Naive thymus-derived CD4-positive, alpha-beta T cell (primary cell): Measurements from ENCODE around the gene KCNA2. TPM values are rescaled to one million over a fixed set of nuclear protein-coding genes. Genes with fewer than 3 reads are reported as not detected.

Experiments
- ATAC-seq: fragments of 150-1000 bp; cut with Tn5 transposase; 2 replicates; pipeline ENCODE4 v1.10.0; 2021; ENCODE audit warnings: mild to moderate bottlenecking, moderate library complexity
- CTCF ChIA-PET: fragments of 350-600 bp; sonication (Branson Sonifier 250); formaldehyde crosslinking; loops from one replicate; lab custom pipeline; 2021; ENCODE audit warnings: antibody characterized with exemption; lab: Charles Lee
- POLR2A ChIA-PET: fragments of 350-600 bp; sonication (Branson Sonifier 250); formaldehyde crosslinking; loops from one replicate; lab custom pipeline; 2021; ENCODE audit warnings: antibody characterized with exemption, inconsistent platforms; lab: Charles Lee
- DNase-seq, 9 donors: peaks; one replicate each; pipeline versions ENCODE4 v3.0.0 to v3.0.0-alpha.2; 2020 to 2022; ENCODE audit warnings: mixed read lengths in 1 of 9
- H3K27ac ChIP-seq: one replicate; pipeline ENCODE4 v1.7.0; 2013; ENCODE audit warnings: mild to moderate bottlenecking, low read depth, low read length, moderate library complexity
- H3K27me3 ChIP-seq, 2 donors: one replicate each; pipeline ENCODE4 v1.7.0; 2013; ENCODE audit warnings: low read length in 2 of 2, mild to moderate bottlenecking in 2 of 2, moderate library complexity in 2 of 2; ENCODE audit not compliant: control insufficient read depth in 2 of 2, insufficient read depth in 2 of 2
- H3K36me3 ChIP-seq, 3 experiments: 1 replicate in 2 of 3; 2 replicates in 1 of 3; pipeline ENCODE4 v1.7.0; 2013; ENCODE audit warnings: low read length in 3 of 3, mild to moderate bottlenecking in 3 of 3, moderate library complexity in 1 of 3; ENCODE audit not compliant: insufficient read depth in 3 of 3, control insufficient read depth in 2 of 3
- H3K4me1 ChIP-seq, 2 donors: one replicate each; pipeline ENCODE4 v1.7.0; 2013; ENCODE audit warnings: low read length in 2 of 2, mild to moderate bottlenecking in 2 of 2, moderate library complexity in 1 of 2; ENCODE audit not compliant: control insufficient read depth in 2 of 2, insufficient read depth in 2 of 2
- H3K4me3 ChIP-seq: 2 replicates; pipeline ENCODE4 v1.7.0; 2013; ENCODE audit warnings: mild to moderate bottlenecking, low read length
- H3K9me3 ChIP-seq, 3 experiments: 1 replicate in 2 of 3; 2 replicates in 1 of 3; pipeline ENCODE4 v1.7.0; 2013; ENCODE audit warnings: low read length in 3 of 3; ENCODE audit not compliant: control insufficient read depth in 2 of 3
- H3K27ac Mint-ChIP-seq, 9 donors: one replicate each; pipeline ENCODE4 v1.8.0; 2020 to 2022; ENCODE audit warnings: mixed read lengths in 9 of 9, mild to moderate bottlenecking in 8 of 9, moderate library complexity in 5 of 9, inconsistent platforms in 2 of 9
- H3K27me3 Mint-ChIP-seq, 5 donors: one replicate each; pipeline ENCODE4 v1.8.0; 2021 to 2022; ENCODE audit warnings: mixed read lengths in 5 of 5, mild to moderate bottlenecking in 1 of 5
- H3K36me3 Mint-ChIP-seq, 5 donors: one replicate each; pipeline ENCODE4 v1.8.0; 2020 to 2022; ENCODE audit warnings: mixed read lengths in 5 of 5, mild to moderate bottlenecking in 3 of 5, inconsistent platforms in 1 of 5
- H3K4me1 Mint-ChIP-seq, 7 donors: one replicate each; pipeline ENCODE4 v1.8.0; 2020 to 2022; ENCODE audit warnings: mixed read lengths in 7 of 7, mild to moderate bottlenecking in 3 of 7, inconsistent platforms in 1 of 7
- H3K4me3 Mint-ChIP-seq, 10 donors: one replicate each; pipeline ENCODE4 v1.8.0; 2020 to 2022; ENCODE audit warnings: mild to moderate bottlenecking in 10 of 10, mixed read lengths in 10 of 10, moderate library complexity in 6 of 10, inconsistent platforms in 2 of 10
- H3K9me3 Mint-ChIP-seq, 11 donors: one replicate each; pipeline ENCODE4 v1.8.0; 2020 to 2022; ENCODE audit warnings: mixed read lengths in 11 of 11, mild to moderate bottlenecking in 4 of 11, inconsistent platforms in 1 of 11, moderate library complexity in 1 of 11
- intact Hi-C, 2 donors: fragments of 100-400 bp; cut with micrococcal nuclease; formaldehyde crosslinking; loops; one replicate each; pipeline ENCODE4 v1.15.1; 2023
- polyA plus RNA-seq, 2 donors: library from polyadenylated mRNA; unstranded; fragments of 300-500 nt; fragmentation: Illumina TruSeq; gene quantifications; one replicate each; pipeline ENCODE4 v1.2.3, GENCODE V29; 2021
- total RNA-seq, 6 experiments: library from RNA in 5 of 6; stranded (reverse) in 5 of 6; gene quantifications; 1 replicate in 5 of 6; 2 replicates in 1 of 6; pipeline ENCODE4 v1.2.3 and lab custom pipeline; 2021 to 2026

The KCNA2 gene
- total and polyA plus RNA-seq, 7 experiments from 2014 or later = 0.62 to 4.6 (median 1.2) TPM; not detected in 2

GRCh38 chr1:110588991-110589390 is 17.2 kb downstream of the KCNA2 start:
- no peak for DNase-seq
- H3K36me3 ChIP-seq = no peaks in the 10 kb centered on the region
- no peaks in the 10 kb centered on the region for H3K9me3 Mint-ChIP-seq
- H3K4me3 ChIP-seq = no peak overlapping the region
- H3K4me3 Mint-ChIP-seq = no peak overlapping the region
- no peak overlapping the region for H3K27ac ChIP-seq
- peaks cover 8 to 15% (median 12%) of the 10 kb centered on the region in 5 donors for H3K27me3 Mint-ChIP-seq
- H3K9me3 ChIP-seq = no peaks in the 10 kb centered on the region
- H3K27me3 ChIP-seq = no peaks in the 10 kb centered on the region
- peaks cover 0 to 8% (median 0%) of the 10 kb centered on the region in 7 donors for H3K4me1 Mint-ChIP-seq
- no peak overlapping the region for H3K27ac Mint-ChIP-seq
- CTCF ChIA-PET = no interaction called here
- ATAC-seq = no peak
- H3K36me3 Mint-ChIP-seq = no peaks in the 10 kb centered on the region
- POLR2A ChIA-PET = interaction anchor here (0.9 kb wide), 1 partner anchor 9 kb away, joined by 3 read pairs; no protein-coding TSS in a partner anchor
- no peaks in the 10 kb centered on the region for H3K4me1 ChIP-seq
- intact Hi-C loops = no loop called here

- DNase-seq = no peak
- CTCF ChIA-PET = no interaction called here
- no peaks in the 10 kb centered on the region for H3K27me3 ChIP-seq
- H3K27me3 Mint-ChIP-seq = peaks cover 8 to 15% (median 12%) of the 10 kb centered on the region in 5 donors
- no peak overlapping the region for H3K4me3 Mint-ChIP-seq
- POLR2A ChIA-PET = no interaction called here
- no peak overlapping the region for H3K27ac ChIP-seq
- H3K4me1 Mint-ChIP-seq = peaks cover 0 to 3% (median 0%) of the 10 kb centered on the region in 7 donors
- H3K27ac Mint-ChIP-seq = no peak overlapping the region
- no peaks in the 10 kb centered on the region for H3K36me3 ChIP-seq
- H3K9me3 ChIP-seq = no peaks in the 10 kb centered on the region
- no peaks in the 10 kb centered on the region for H3K36me3 Mint-ChIP-seq
- H3K9me3 Mint-ChIP-seq = no peaks in the 10 kb centered on the region
- no peak overlapping the region for H3K4me3 ChIP-seq
- intact Hi-C loops = no loop called here
- ATAC-seq = no peak
- H3K4me1 ChIP-seq = no peaks in the 10 kb centered on the region
Observed at GRCh38 chr1:110588486-110588885, 17.7 kb downstream of the KCNA2 start.

GRCh38 chr1:110587906-110588305 is 18.3 kb downstream of the KCNA2 start:
- Mint-ChIP-seq H3K27me3 (peaks cover 8 to 15% (median 12%) of the 10 kb centered on the region in 5 donors), H3K36me3 (no peaks in the 10 kb centered on the region), H3K4me1 (peaks cover 0 to under 1% (median 0%) of the 10 kb centered on the region in 7 donors), H3K9me3 (no peaks in the 10 kb centered on the region), H3K4me3 (no peak overlapping the region), H3K27ac (no peak overlapping the region)
- Histone ChIP-seq H3K27ac (no peak overlapping the region), H3K9me3 (no peaks in the 10 kb centered on the region), H3K4me3 (no peak overlapping the region), H3K4me1 (no peaks in the 10 kb centered on the region), H3K36me3 (no peaks in the 10 kb centered on the region), H3K27me3 (no peaks in the 10 kb centered on the region)
- CTCF ChIA-PET = no interaction called here
- no peak for ATAC-seq
- intact Hi-C loops = no loop called here
- no peak for DNase-seq
- POLR2A ChIA-PET = no interaction called here

- no peak overlapping the region for H3K27ac Mint-ChIP-seq
- H3K4me1 ChIP-seq = no peaks in the 10 kb centered on the region
- ATAC-seq (no peak), DNase-seq (no peak)
- H3K36me3 ChIP-seq = no peaks in the 10 kb centered on the region
- CTCF ChIA-PET = no interaction called here
- H3K27ac ChIP-seq = no peak overlapping the region
- no peak overlapping the region for H3K4me3 Mint-ChIP-seq
- H3K27me3 ChIP-seq = no peaks in the 10 kb centered on the region
- H3K9me3 Mint-ChIP-seq = no peaks in the 10 kb centered on the region
- intact Hi-C loops = no loop called here
- H3K4me1 Mint-ChIP-seq = no peaks in the 10 kb centered on the region
- POLR2A ChIA-PET = no interaction called here
- H3K36me3 Mint-ChIP-seq = no peaks in the 10 kb centered on the region
- H3K9me3 ChIP-seq = no peaks in the 10 kb centered on the region
- peaks cover 10 to 18% (median 12%) of the 10 kb centered on the region in 5 donors for H3K27me3 Mint-ChIP-seq
- H3K4me3 ChIP-seq = no peak overlapping the region
Observed at GRCh38 chr1:110585481-110585880, 20.7 kb downstream of the KCNA2 start.

GRCh38 chr1:110584045-110584444 is 22.1 kb downstream of the KCNA2 start:
- Histone ChIP-seq H3K9me3 (no peaks in the 10 kb centered on the region), H3K4me3 (no peak overlapping the region), H3K27ac (no peak overlapping the region), H3K4me1 (no peaks in the 10 kb centered on the region), H3K36me3 (no peaks in the 10 kb centered on the region), H3K27me3 (no peaks in the 10 kb centered on the region)
- H3K27me3 Mint-ChIP-seq = peaks cover 14 to 24% (median 18%) of the 10 kb centered on the region in 5 donors
- ATAC-seq = no peak
- H3K4me1 Mint-ChIP-seq = no peaks in the 10 kb centered on the region
- intact Hi-C loops = no loop called here
- POLR2A ChIA-PET = no interaction called here
- no peak overlapping the region for H3K4me3 Mint-ChIP-seq
- CTCF ChIA-PET = no interaction called here
- H3K36me3 Mint-ChIP-seq = no peaks in the 10 kb centered on the region
- H3K9me3 Mint-ChIP-seq = no peaks in the 10 kb centered on the region
- no peak overlapping the region for H3K27ac Mint-ChIP-seq
- DNase-seq = no peak

- CTCF ChIA-PET = no interaction called here
- H3K27me3 Mint-ChIP-seq = peaks cover 16 to 24% (median 19%) of the 10 kb centered on the region in 5 donors
Observed at GRCh38 chr1:110583505-110583904, 22.7 kb downstream of the KCNA2 start.

DNA sequence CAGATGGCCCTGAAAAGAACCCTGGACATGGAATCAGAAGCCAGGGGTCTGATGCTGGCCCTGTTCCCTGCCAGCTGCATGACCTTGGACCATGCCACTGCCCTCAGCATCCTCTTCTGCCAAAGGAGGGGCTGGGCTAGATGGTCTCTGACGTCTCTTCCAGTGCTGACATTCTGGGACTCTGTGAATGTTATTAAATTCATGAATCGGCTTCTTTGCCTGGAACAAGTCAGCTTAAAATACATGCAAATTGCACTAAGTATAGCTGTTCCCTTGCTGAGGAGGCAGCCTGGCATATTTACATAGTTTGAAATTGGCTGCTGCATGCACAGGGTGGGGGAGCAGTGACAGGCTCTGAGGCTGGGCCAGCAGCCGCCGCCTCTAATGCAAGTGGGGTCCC is 23.8 kb downstream of the KCNA2 start:
- Mint-ChIP-seq H3K36me3 (no peaks in the 10 kb centered on the region), H3K4me3 (no peak overlapping the region), H3K27ac (no peak overlapping the region), H3K4me1 (no peaks in the 10 kb centered on the region), H3K9me3 (no peaks in the 10 kb centered on the region), H3K27me3 (peaks cover 15 to 20% (median 17%) of the 10 kb centered on the region in 5 donors)
- H3K4me1 ChIP-seq = no peaks in the 10 kb centered on the region
- POLR2A ChIA-PET = no interaction called here
- H3K27me3 ChIP-seq = no peaks in the 10 kb centered on the region
- DNase-seq (no peak), ATAC-seq (no peak)
- H3K9me3 ChIP-seq = no peaks in the 10 kb centered on the region
- H3K36me3 ChIP-seq = no peaks in the 10 kb centered on the region
- H3K27ac ChIP-seq = no peak overlapping the region
- H3K4me3 ChIP-seq = no peak overlapping the region
- CTCF ChIA-PET = interaction anchor here (0.7 kb wide), 1 partner anchor 26 kb away, joined by 4 read pairs; no protein-coding TSS in a partner anchor
- intact Hi-C loops = no loop called here

More at GRCh38 chr1:110583505-110583904, 22.7 kb downstream of the KCNA2 start:
- no peak overlapping the region for H3K4me3 ChIP-seq
- ATAC-seq (no peak), DNase-seq (no peak)
- H3K9me3 ChIP-seq = no peaks in the 10 kb centered on the region
- Mint-ChIP-seq H3K9me3 (no peaks in the 10 kb centered on the region), H3K36me3 (no peaks in the 10 kb centered on the region), H3K27ac (no peak overlapping the region), H3K4me3 (no peak overlapping the region), H3K4me1 (no peaks in the 10 kb centered on the region)
- intact Hi-C loops = no loop called here
- H3K4me1 ChIP-seq = no peaks in the 10 kb centered on the region
- no peaks in the 10 kb centered on the region for H3K27me3 ChIP-seq
- POLR2A ChIA-PET = no interaction called here
- no peak overlapping the region for H3K27ac ChIP-seq
- no peaks in the 10 kb centered on the region for H3K36me3 ChIP-seq
